ENCODE results near the gene FADS2.

DNA sequence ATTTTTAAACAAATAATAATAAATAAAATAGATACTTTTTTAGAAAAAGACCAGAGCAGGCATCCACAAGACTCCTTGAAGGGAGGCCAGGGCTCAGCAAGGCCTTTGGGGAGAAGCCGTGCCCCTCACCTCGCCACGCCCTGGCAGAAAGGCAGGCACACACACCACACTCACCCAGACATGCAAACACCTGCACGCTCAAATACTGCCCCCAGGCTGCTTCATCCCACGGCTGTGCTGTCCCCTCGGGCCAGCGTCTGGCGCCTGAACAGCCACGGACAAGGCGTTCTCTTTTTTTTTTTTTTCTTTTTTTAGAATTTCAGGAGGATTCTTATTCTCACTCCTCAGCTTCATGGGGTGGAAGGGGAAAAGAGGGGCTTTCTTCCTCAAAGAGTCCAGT is 61.7 kb downstream of the FADS2 start:
- TF ChIP-seq EZH2 (IDR thresholded peaks at IDR 0.05; ENCODE audit: insufficient read depth, poor library complexity, severe bottlenecking) = no peak
- TF ChIP-seq EZH2phosphoT487 (IDR thresholded peaks at IDR 0.05; ENCODE audit: insufficient read depth, low read depth) = no peak

All from GM23248 (cell line).